HEK293 (cell line): Measurements from ENCODE around the gene ALDH16A1.

Source experiments
- BCL11A ChIP-seq: fragments of 450-650 bp; formaldehyde crosslinking; IDR thresholded peaks from 2 replicates; pipeline ENCODE4 v1.5.1; 2016; ENCODE audit warnings: low read depth, missing biosample characterization, missing genetic modification characterization
- GLI2 ChIP-seq: fragments of 450-650 bp; formaldehyde crosslinking; IDR thresholded peaks from 2 replicates; pipeline ENCODE4; 2017; ENCODE audit warnings: missing biosample characterization, missing genetic modification characterization, low read depth, borderline replicate concordance
- IKZF3 ChIP-seq: fragments of 450-650 bp; IDR thresholded peaks from 2 replicates; pipeline ENCODE4 v1.5.0; 2018; ENCODE audit warnings: missing biosample characterization, mild to moderate bottlenecking, missing genetic modification characterization, moderate library complexity
- KLF9 ChIP-seq: fragments of 450-650 bp; formaldehyde crosslinking; IDR thresholded peaks from 2 replicates; pipeline ENCODE4 v1.5.1; 2016; ENCODE audit warnings: missing biosample characterization, missing genetic modification characterization, low read depth
- MEIS1 ChIP-seq: sonication (generic); formaldehyde crosslinking; IDR thresholded peaks from 2 replicates; pipeline ENCODE4 v1.8.1; 2022; ENCODE audit warnings: missing genetic modification reagents, mild to moderate bottlenecking, borderline replicate concordance
- MZF1 ChIP-seq: fragments of 450-650 bp; formaldehyde crosslinking; IDR thresholded peaks from 2 replicates; pipeline ENCODE4 v1.5.1; 2017; ENCODE audit warnings: missing biosample characterization, missing genetic modification characterization, borderline replicate concordance
- SALL2 ChIP-seq: fragments of 450-650 bp; formaldehyde crosslinking; IDR thresholded peaks from 2 replicates; pipeline ENCODE4 v1.5.0; 2017; ENCODE audit warnings: missing biosample characterization, mild to moderate bottlenecking, missing genetic modification characterization, borderline replicate concordance
- SCRT2 ChIP-seq: fragments of 450-650 bp; formaldehyde crosslinking; IDR thresholded peaks from 2 replicates; pipeline ENCODE4 v1.5.1; 2016; ENCODE audit warnings: missing biosample characterization, missing genetic modification characterization
- SP7 ChIP-seq: fragments of 450-650 bp; formaldehyde crosslinking; IDR thresholded peaks from 2 replicates; pipeline ENCODE4 v1.5.1; 2016; ENCODE audit warnings: missing biosample characterization, missing genetic modification characterization
- TRIM28 ChIP-seq: IDR thresholded peaks from 2 replicates; pipeline ENCODE4 v1.6.1; 2011; ENCODE audit warnings: low read length, control low read depth, borderline replicate concordance
- ZBTB17 ChIP-seq: fragments of 450-650 bp; formaldehyde crosslinking; IDR thresholded peaks from 2 replicates; pipeline ENCODE4 v1.5.1; 2016; ENCODE audit warnings: missing biosample characterization, missing genetic modification characterization
- ZBTB48 ChIP-seq: fragments of 450-650 bp; formaldehyde crosslinking; IDR thresholded peaks from 2 replicates; pipeline ENCODE4 v1.5.1; 2016; ENCODE audit warnings: missing biosample characterization, missing genetic modification characterization
- ZBTB7A ChIP-seq: fragments of 450-650 bp; formaldehyde crosslinking; IDR thresholded peaks from 2 replicates; pipeline ENCODE4 v1.5.1; 2016; ENCODE audit warnings: low read depth, missing biosample characterization, missing genetic modification characterization
- ZFHX2 ChIP-seq: fragments of 450-650 bp; formaldehyde crosslinking; conservative IDR thresholded peaks from 2 replicates; pipeline ENCODE4 v1.5.1; 2016; ENCODE audit warnings: missing biosample characterization, missing genetic modification characterization
- ZFP41 ChIP-seq: fragments of 450-650 bp; formaldehyde crosslinking; IDR thresholded peaks from 2 replicates; pipeline ENCODE4 v1.5.1; 2016; ENCODE audit warnings: missing biosample characterization, missing genetic modification characterization, borderline replicate concordance
- ZNF121 ChIP-seq: fragments of 450-650 bp; formaldehyde crosslinking; IDR thresholded peaks from 2 replicates; pipeline ENCODE4 v1.5.1; 2016; ENCODE audit warnings: missing biosample characterization, missing genetic modification characterization
- ZNF146 ChIP-seq: fragments of 450-650 bp; formaldehyde crosslinking; IDR thresholded peaks from 2 replicates; pipeline ENCODE4 v1.5.1; 2016; ENCODE audit warnings: missing biosample characterization, missing genetic modification characterization
- ZNF174 ChIP-seq: fragments of 450-650 bp; formaldehyde crosslinking; IDR thresholded peaks from 2 replicates; pipeline ENCODE4 v1.5.0; 2017; ENCODE audit warnings: missing biosample characterization, mild to moderate bottlenecking, missing genetic modification characterization
- ZNF2 ChIP-seq: fragments of 450-650 bp; formaldehyde crosslinking; IDR thresholded peaks from 2 replicates; pipeline ENCODE4 v1.5.1; 2016; ENCODE audit warnings: missing biosample characterization, missing genetic modification characterization
- ZNF202 ChIP-seq: fragments of 450-650 bp; formaldehyde crosslinking; IDR thresholded peaks from 2 replicates; pipeline ENCODE4 v1.5.1; 2016; ENCODE audit warnings: missing biosample characterization, missing genetic modification characterization, borderline replicate concordance
- ZNF211 ChIP-seq: fragments of 450-650 bp; formaldehyde crosslinking; IDR thresholded peaks from 2 replicates; pipeline ENCODE4 v1.5.1; 2016; ENCODE audit warnings: low read depth, missing biosample characterization, missing genetic modification characterization
- ZNF24 ChIP-seq: fragments of 450-650 bp; formaldehyde crosslinking; IDR thresholded peaks from 2 replicates; pipeline ENCODE4 v1.5.1; 2016; ENCODE audit warnings: missing biosample characterization, missing genetic modification characterization
- ZNF311 ChIP-seq: fragments of 450-650 bp; formaldehyde crosslinking; IDR thresholded peaks from 2 replicates; pipeline ENCODE4 v1.5.1; 2017; ENCODE audit warnings: missing biosample characterization, missing genetic modification characterization, borderline replicate concordance
- ZNF341 ChIP-seq: fragments of 450-650 bp; formaldehyde crosslinking; IDR thresholded peaks from 2 replicates; pipeline ENCODE4; 2016; ENCODE audit warnings: low read depth, missing biosample characterization, missing genetic modification characterization
- ZNF350 ChIP-seq: fragments of 450-650 bp; formaldehyde crosslinking; IDR thresholded peaks from 2 replicates; pipeline ENCODE4 v1.5.0; 2017; ENCODE audit warnings: missing biosample characterization, mild to moderate bottlenecking, missing genetic modification characterization
- ZNF366 ChIP-seq: fragments of 450-650 bp; formaldehyde crosslinking; conservative IDR thresholded peaks from 2 replicates; pipeline ENCODE4 v1.5.1; 2016; ENCODE audit warnings: missing biosample characterization, missing genetic modification characterization
- ZNF37A ChIP-seq: fragments of 450-650 bp; IDR thresholded peaks from 2 replicates; pipeline ENCODE4 v1.5.1; 2018; ENCODE audit warnings: missing biosample characterization, missing genetic modification characterization
- ZNF501 ChIP-seq: fragments of 450-650 bp; formaldehyde crosslinking; IDR thresholded peaks from 2 replicates; pipeline ENCODE4 v1.5.1; 2016; ENCODE audit warnings: missing biosample characterization, missing genetic modification characterization
- ZNF510 ChIP-seq: fragments of 450-650 bp; formaldehyde crosslinking; IDR thresholded peaks from 2 replicates; pipeline ENCODE4 v1.5.1; 2018; ENCODE audit warnings: mild to moderate bottlenecking, missing genetic modification characterization, missing biosample characterization; ENCODE audit not compliant: insufficient replicate concordance
- ZNF596 ChIP-seq: fragments of 450-650 bp; IDR thresholded peaks from 2 replicates; pipeline ENCODE4 v1.5.0; 2018; ENCODE audit warnings: missing biosample characterization, mild to moderate bottlenecking, missing genetic modification characterization, moderate library complexity
- ZNF610 ChIP-seq: fragments of 450-650 bp; formaldehyde crosslinking; IDR thresholded peaks from 2 replicates; pipeline ENCODE4 v1.5.1; 2016; ENCODE audit warnings: missing biosample characterization, missing genetic modification characterization, borderline replicate concordance
- ZNF707 ChIP-seq: fragments of 450-650 bp; formaldehyde crosslinking; IDR thresholded peaks from 2 replicates; pipeline ENCODE4 v1.5.1; 2016; ENCODE audit warnings: missing biosample characterization, missing genetic modification characterization
- ZNF76 ChIP-seq: fragments of 450-650 bp; formaldehyde crosslinking; IDR thresholded peaks from 2 replicates; pipeline ENCODE4; 2016; ENCODE audit warnings: low read depth, missing biosample characterization, missing genetic modification characterization, borderline replicate concordance
- ZNF776 ChIP-seq: fragments of 450-650 bp; formaldehyde crosslinking; IDR thresholded peaks from 2 replicates; pipeline ENCODE4 v1.5.0; 2017; ENCODE audit warnings: missing biosample characterization, missing genetic modification characterization, borderline replicate concordance
- ZXDB ChIP-seq: fragments of 450-650 bp; formaldehyde crosslinking; IDR thresholded peaks from 2 replicates; pipeline ENCODE4 v1.5.1; 2016; ENCODE audit warnings: missing biosample characterization, missing genetic modification characterization
- TF ChIP-seq, protein P1 (sequence below): fragments of 450-650 bp; formaldehyde crosslinking; IDR thresholded peaks from 2 replicates; pipeline ENCODE4 v1.5.1; 2016; ENCODE audit warnings: missing biosample characterization, missing genetic modification characterization
- TF ChIP-seq, protein P2 (sequence below): fragments of 450-650 bp; formaldehyde crosslinking; optimal IDR thresholded peaks from 2 replicates; pipeline ENCODE3; 2016; ENCODE audit warnings: missing biosample characterization, mild to moderate bottlenecking, missing genetic modification characterization
- TF ChIP-seq, protein P3 (sequence below): fragments of 450-650 bp; IDR thresholded peaks from 2 replicates; pipeline ENCODE4 v1.5.1; 2018; ENCODE audit warnings: missing biosample characterization, mild to moderate bottlenecking, missing genetic modification characterization

ALDH16A1 gene

DNA sequence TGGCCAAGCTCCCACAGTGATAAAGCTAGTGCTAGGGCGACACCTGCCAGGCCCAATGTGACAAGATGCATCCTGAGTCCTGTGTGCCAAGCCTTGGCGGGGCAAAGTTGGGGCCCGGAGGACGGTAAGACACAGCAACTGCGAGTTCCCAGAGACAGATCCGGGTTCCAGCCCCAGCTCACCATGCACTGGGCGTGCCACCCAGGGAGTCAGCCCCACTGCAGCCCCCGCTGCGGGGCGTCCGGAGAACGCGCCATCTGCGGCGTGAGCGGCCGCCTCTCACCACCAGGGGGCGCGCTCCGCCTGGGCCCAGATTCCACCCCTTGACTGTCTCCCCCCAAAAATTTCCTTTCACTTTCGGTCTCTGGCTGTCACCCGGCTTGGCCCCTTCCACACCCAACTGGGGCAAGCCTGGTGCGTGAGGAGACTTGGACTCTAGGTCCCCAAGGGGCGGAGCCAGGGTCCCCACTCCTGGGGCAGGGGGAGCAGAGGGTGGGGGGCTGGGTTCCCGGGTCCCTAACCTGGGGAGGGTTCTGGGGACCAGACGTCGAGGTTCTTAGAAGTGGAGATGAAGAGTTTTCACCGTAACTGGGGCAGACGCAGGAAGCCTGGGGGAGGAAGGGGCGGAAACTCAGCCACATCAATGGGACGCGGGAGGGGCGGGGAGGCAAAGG is 21.0 kb downstream of the ALDH16A1 start, which contains the start of gene FLT3LG (continued):
- TF ChIP-seq, protein P1, sequence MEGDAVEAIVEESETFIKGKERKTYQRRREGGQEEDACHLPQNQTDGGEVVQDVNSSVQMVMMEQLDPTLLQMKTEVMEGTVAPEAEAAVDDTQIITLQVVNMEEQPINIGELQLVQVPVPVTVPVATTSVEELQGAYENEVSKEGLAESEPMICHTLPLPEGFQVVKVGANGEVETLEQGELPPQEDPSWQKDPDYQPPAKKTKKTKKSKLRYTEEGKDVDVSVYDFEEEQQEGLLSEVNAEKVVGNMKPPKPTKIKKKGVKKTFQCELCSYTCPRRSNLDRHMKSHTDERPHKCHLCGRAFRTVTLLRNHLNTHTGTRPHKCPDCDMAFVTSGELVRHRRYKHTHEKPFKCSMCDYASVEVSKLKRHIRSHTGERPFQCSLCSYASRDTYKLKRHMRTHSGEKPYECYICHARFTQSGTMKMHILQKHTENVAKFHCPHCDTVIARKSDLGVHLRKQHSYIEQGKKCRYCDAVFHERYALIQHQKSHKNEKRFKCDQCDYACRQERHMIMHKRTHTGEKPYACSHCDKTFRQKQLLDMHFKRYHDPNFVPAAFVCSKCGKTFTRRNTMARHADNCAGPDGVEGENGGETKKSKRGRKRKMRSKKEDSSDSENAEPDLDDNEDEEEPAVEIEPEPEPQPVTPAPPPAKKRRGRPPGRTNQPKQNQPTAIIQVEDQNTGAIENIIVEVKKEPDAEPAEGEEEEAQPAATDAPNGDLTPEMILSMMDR, result peak; percentile 97
- no peak for TF ChIP-seq ZNF76 (tag by site-specific recombination)
- peak; percentile 70 for TF ChIP-seq KLF9 (tag by site-specific recombination)
- 0 out of 2 replicates have a peak, but pooled peaks have one; percentile 35 for TF ChIP-seq ZBTB7A (tag by site-specific recombination)
- TF ChIP-seq ZFHX2 (tag by site-specific recombination), result peak; percentile 46; the same call in 1 of the 2 replicates
- TF ChIP-seq ZFP41 (tag by site-specific recombination), result no peak
- TF ChIP-seq ZNF146, result no peak
- no peak for TF ChIP-seq ZNF776 (tag by site-specific recombination)
- TF ChIP-seq ZBTB48 (tag by site-specific recombination), result peak; percentile 83
- no peak for TF ChIP-seq ZNF311 (tag by site-specific recombination)
- 0 out of 2 replicates have a peak, but pooled peaks have one; percentile 29 for TF ChIP-seq ZNF610 (tag by site-specific recombination)
- TF ChIP-seq ZNF350 (tag by site-specific recombination), result no peak
- no peak for TF ChIP-seq ZNF341 (tag by site-specific recombination)
- TF ChIP-seq BCL11A (tag by site-specific recombination), result 0 out of 2 replicates have a peak, but pooled peaks have one; percentile 11
- TF ChIP-seq SALL2 (tag by site-specific recombination), result no peak
- no peak for TF ChIP-seq GLI2 (tag by site-specific recombination)
- peak; percentile 79 for TF ChIP-seq ZNF24
- no peak for TF ChIP-seq ZNF510 (tag by site-specific recombination)
- no peak; the same call in 1 of the 2 replicates for TF ChIP-seq ZBTB17 (tag by site-specific recombination)
- TF ChIP-seq ZNF2 (tag by site-specific recombination), result peak; percentile 82; the same call in 1 of the 2 replicates
- no peak for TF ChIP-seq ZNF596
- TF ChIP-seq TRIM28, result no peak
- no peak for TF ChIP-seq SCRT2
- TF ChIP-seq ZNF211 (tag by site-specific recombination), result no peak
- peak; percentile 69 for TF ChIP-seq ZXDB (tag by site-specific recombination)
- TF ChIP-seq ZNF707, result no peak
- TF ChIP-seq MZF1 (tag by site-specific recombination), result no peak
- no peak for TF ChIP-seq ZNF174 (tag by site-specific recombination)
- TF ChIP-seq ZNF121 (tag by site-specific recombination), result peak; percentile 62; the same call in 1 of the 2 replicates
- TF ChIP-seq, protein P2, sequence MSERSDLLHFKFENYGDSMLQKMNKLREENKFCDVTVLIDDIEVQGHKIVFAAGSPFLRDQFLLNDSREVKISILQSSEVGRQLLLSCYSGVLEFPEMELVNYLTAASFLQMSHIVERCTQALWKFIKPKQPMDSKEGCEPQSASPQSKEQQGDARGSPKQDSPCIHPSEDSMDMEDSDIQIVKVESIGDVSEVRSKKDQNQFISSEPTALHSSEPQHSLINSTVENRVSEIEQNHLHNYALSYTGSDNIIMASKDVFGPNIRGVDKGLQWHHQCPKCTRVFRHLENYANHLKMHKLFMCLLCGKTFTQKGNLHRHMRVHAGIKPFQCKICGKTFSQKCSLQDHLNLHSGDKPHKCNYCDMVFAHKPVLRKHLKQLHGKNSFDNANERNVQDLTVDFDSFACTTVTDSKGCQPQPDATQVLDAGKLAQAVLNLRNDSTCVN (tag by site-specific recombination), result peak; percentile 46
- no peak for TF ChIP-seq ZNF366 (tag by site-specific recombination)
- TF ChIP-seq SP7 (tag by site-specific recombination), result peak; percentile 78
- TF ChIP-seq MEIS1 (CRISPR knock-in tag), result no peak
- no peak for TF ChIP-seq ZNF202 (tag by site-specific recombination)
- TF ChIP-seq ZNF37A, result no peak
- TF ChIP-seq, protein P3, sequence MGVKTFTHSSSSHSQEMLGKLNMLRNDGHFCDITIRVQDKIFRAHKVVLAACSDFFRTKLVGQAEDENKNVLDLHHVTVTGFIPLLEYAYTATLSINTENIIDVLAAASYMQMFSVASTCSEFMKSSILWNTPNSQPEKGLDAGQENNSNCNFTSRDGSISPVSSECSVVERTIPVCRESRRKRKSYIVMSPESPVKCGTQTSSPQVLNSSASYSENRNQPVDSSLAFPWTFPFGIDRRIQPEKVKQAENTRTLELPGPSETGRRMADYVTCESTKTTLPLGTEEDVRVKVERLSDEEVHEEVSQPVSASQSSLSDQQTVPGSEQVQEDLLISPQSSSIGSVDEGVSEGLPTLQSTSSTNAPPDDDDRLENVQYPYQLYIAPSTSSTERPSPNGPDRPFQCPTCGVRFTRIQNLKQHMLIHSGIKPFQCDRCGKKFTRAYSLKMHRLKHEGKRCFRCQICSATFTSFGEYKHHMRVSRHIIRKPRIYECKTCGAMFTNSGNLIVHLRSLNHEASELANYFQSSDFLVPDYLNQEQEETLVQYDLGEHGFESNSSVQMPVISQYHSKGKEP (tag by site-specific recombination), result peak; percentile 35; the same call in 1 of the 2 replicates
- no peak for TF ChIP-seq IKZF3 (tag by site-specific recombination)
- peak; percentile 65; the same call in 1 of the 2 replicates for TF ChIP-seq ZNF501 (tag by site-specific recombination)
